ENCODE data around the gene NBEAL2.

DNA sequence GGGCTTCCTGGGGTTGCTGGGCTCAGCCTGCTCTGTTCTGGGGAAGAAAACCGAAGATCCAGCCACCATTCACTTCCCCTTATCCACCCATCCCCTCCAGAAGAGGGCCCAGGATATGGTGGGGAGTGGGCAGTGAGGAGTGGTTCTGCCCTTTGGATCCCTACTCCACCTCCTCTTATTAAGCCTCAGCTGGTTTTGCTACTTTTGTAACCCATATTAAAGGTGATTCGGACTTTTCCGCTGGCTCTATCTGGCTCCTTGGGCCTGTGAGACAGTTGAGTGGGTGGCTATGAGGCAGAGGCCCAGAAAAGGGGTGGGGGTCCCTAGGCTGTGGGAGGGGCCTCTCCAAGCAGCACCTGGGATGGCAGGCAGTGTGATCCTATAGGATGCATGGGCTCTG, 33.8 kb downstream of the NBEAL2 start:
- no peak for TF ChIP-seq ZNF510 (tag by site-specific recombination; IDR thresholded peaks at IDR 0.05; ENCODE audit: insufficient replicate concordance)
- TF ChIP-seq, protein P1, sequence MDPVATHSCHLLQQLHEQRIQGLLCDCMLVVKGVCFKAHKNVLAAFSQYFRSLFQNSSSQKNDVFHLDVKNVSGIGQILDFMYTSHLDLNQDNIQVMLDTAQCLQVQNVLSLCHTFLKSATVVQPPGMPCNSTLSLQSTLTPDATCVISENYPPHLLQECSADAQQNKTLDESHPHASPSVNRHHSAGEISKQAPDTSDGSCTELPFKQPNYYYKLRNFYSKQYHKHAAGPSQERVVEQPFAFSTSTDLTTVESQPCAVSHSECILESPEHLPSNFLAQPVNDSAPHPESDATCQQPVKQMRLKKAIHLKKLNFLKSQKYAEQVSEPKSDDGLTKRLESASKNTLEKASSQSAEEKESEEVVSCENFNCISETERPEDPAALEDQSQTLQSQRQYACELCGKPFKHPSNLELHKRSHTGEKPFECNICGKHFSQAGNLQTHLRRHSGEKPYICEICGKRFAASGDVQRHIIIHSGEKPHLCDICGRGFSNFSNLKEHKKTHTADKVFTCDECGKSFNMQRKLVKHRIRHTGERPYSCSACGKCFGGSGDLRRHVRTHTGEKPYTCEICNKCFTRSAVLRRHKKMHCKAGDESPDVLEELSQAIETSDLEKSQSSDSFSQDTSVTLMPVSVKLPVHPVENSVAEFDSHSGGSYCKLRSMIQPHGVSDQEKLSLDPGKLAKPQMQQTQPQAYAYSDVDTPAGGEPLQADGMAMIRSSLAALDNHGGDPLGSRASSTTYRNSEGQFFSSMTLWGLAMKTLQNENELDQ (tag by site-specific recombination; IDR thresholded peaks at IDR 0.05; ENCODE audit: low read depth) = no peak

Data from HEK293 (cell line).